Chondrocyte (in vitro differentiated cells): Measurements from ENCODE around the gene CD52. TPM values are rescaled to one million over a fixed set of nuclear protein-coding genes. Genes with fewer than 3 reads are reported as not detected.

Experiments used
- DNase-seq: peaks from one replicate; pipeline ENCODE4 v3.0.0; 2021; ENCODE audit warnings: mixed read lengths, low spot score
- H3K27ac Mint-ChIP-seq: one replicate; pipeline ENCODE4 v1.8.0; 2021; ENCODE audit warnings: mild to moderate bottlenecking, moderate library complexity, mixed read lengths; ENCODE audit not compliant: unreplicated experiment
- H3K27me3 Mint-ChIP-seq: 2 replicates; pipeline ENCODE4 v1.8.0; 2021; ENCODE audit warnings: low read depth, mixed read lengths
- H3K36me3 Mint-ChIP-seq: 2 replicates; pipeline ENCODE4 v1.8.0; 2021; ENCODE audit warnings: low read depth, mixed read lengths
- H3K4me1 Mint-ChIP-seq: 2 replicates; pipeline ENCODE4 v1.8.0; 2021; ENCODE audit warnings: low read depth, mild to moderate bottlenecking, mixed read lengths
- H3K4me3 Mint-ChIP-seq: one replicate; pipeline ENCODE4 v1.8.0; 2021; ENCODE audit warnings: mild to moderate bottlenecking, moderate library complexity, mixed read lengths; ENCODE audit not compliant: unreplicated experiment
- H3K9me3 Mint-ChIP-seq: 2 replicates; pipeline ENCODE4 v1.8.0; 2021; ENCODE audit warnings: low read depth, mixed read lengths
- total RNA-seq: library from RNA; stranded (reverse); gene quantifications from 3 replicates; pipeline ENCODE4 v1.2.1, GENCODE V29; 2021
- TF ChIP-seq, protein P1 (sequence below): fragments of 200-600 bp; sonication (generic); IDR thresholded peaks from 2 replicates; pipeline ENCODE4 v1.5.0; 2021; ENCODE audit warnings: antibody characterized with exemption, mild to moderate bottlenecking, moderate library complexity

Gene CD52
- total RNA-seq, 1 donor from 2014 or later, result not detected

- no peaks in the 10 kb centered on the region for H3K9me3 Mint-ChIP-seq
- no peak overlapping the region for H3K4me3 Mint-ChIP-seq
- no peaks in the 10 kb centered on the region for H3K36me3 Mint-ChIP-seq
- peaks cover 5% of the 10 kb centered on the region for H3K27me3 Mint-ChIP-seq
- H3K27ac Mint-ChIP-seq, result no peak overlapping the region
- H3K4me1 Mint-ChIP-seq, result peaks cover 5% of the 10 kb centered on the region
- no peak for DNase-seq
- TF ChIP-seq, protein P1, sequence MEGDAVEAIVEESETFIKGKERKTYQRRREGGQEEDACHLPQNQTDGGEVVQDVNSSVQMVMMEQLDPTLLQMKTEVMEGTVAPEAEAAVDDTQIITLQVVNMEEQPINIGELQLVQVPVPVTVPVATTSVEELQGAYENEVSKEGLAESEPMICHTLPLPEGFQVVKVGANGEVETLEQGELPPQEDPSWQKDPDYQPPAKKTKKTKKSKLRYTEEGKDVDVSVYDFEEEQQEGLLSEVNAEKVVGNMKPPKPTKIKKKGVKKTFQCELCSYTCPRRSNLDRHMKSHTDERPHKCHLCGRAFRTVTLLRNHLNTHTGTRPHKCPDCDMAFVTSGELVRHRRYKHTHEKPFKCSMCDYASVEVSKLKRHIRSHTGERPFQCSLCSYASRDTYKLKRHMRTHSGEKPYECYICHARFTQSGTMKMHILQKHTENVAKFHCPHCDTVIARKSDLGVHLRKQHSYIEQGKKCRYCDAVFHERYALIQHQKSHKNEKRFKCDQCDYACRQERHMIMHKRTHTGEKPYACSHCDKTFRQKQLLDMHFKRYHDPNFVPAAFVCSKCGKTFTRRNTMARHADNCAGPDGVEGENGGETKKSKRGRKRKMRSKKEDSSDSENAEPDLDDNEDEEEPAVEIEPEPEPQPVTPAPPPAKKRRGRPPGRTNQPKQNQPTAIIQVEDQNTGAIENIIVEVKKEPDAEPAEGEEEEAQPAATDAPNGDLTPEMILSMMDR, result no peak
Observed at GRCh38 chr1:26318338-26319064, 743 bp downstream of the CD52 start.

- H3K27me3 Mint-ChIP-seq, result no peaks in the 10 kb centered on the region
- TF ChIP-seq, protein P1, result no peak
- no peak overlapping the region for H3K4me3 Mint-ChIP-seq
- no peak for DNase-seq
- no peaks in the 10 kb centered on the region for H3K36me3 Mint-ChIP-seq
- peaks cover 5% of the 10 kb centered on the region for H3K4me1 Mint-ChIP-seq
- no peaks in the 10 kb centered on the region for H3K9me3 Mint-ChIP-seq
- no peak overlapping the region for H3K27ac Mint-ChIP-seq
Observed at GRCh38 chr1:26320896-26321295, 3.1 kb downstream of the CD52 start.

- Mint-ChIP-seq H3K36me3 (no peaks in the 10 kb centered on the region), H3K27ac (no peak overlapping the region), H3K4me1 (peaks cover 5% of the 10 kb centered on the region), H3K9me3 (no peaks in the 10 kb centered on the region), H3K27me3 (no peaks in the 10 kb centered on the region), H3K4me3 (peak overlapping the region; percentile 42)
- TF ChIP-seq, protein P1, result peak; percentile 92
- DNase-seq, result peak; percentile 95
Observed at GRCh38 chr1:26321315-26322041, 3.7 kb downstream of the CD52 start.

DNA sequence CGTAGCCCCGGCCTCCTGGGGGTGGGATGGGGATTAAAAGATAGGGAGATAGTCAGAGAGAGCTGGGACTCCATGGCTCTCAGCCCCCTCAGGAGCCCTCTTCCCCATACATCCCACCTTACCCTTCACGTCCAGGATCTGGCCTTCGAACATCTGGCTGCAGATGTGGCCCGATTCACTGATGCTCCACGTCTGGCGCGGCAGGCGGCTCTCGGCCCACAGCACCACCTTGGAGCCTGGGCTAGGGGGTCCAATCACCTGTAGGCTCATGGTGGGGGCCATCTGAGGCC is 4.2 kb downstream of the CD52 start:
- no peak for DNase-seq
- Mint-ChIP-seq H3K9me3 (no peaks in the 10 kb centered on the region), H3K4me3 (no peak overlapping the region), H3K36me3 (no peaks in the 10 kb centered on the region), H3K27me3 (no peaks in the 10 kb centered on the region), H3K27ac (no peak overlapping the region), H3K4me1 (peaks cover 5% of the 10 kb centered on the region)
- TF ChIP-seq, protein P1, result no peak

DNA sequence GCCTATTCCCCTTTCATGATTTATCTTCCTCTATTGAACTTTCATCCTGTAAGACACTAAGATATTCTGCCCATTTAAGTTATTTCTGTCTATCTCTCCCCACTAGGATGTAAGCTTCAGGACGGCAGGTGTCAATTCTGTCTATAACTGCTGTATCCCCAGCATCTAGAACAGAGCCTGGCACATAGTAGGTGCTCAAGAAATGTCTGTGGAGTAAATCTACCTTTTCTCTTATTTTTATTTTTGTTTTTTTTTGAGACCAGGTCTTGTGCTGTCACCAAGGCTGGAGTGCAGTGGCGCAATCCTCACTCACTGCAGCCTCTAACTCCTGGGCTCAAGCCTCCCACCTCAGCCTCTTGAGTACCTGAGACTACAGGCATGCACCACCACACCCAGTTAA is 5.6 kb downstream of the CD52 start:
- Mint-ChIP-seq H3K27ac (no peak overlapping the region), H3K36me3 (no peaks in the 10 kb centered on the region), H3K4me1 (peaks cover 5% of the 10 kb centered on the region), H3K4me3 (no peak overlapping the region), H3K9me3 (no peaks in the 10 kb centered on the region), H3K27me3 (no peaks in the 10 kb centered on the region)
- DNase-seq, result no peak
- TF ChIP-seq, protein P1, result no peak
